ENCODE results near the gene CCR3.
"Not testable (repeated sequence)": the region's sequence is repeated elsewhere in the genome, so short reads cannot be mapped to it uniquely, and the experiment has no call there.

Gene CCR3

DNA sequence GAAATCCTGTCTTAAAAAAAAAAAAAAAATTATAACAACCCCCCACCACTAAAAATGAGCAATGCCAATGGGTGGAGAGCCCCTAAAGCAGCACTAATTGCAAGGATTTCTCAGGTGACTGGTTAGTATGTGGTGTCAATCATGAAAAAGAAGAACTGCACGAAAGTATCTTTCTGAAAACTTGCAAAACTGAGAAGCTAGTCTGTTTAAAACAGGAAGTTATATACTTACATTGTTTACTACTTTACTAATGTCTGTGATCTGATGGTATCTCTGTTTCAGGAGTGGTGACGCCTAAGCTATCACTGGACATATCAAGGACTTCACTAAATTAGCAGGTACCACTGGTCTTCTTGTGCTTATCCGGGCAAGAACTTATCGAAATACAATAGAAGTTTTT lies at the start of gene CCR3:
TSS of gene CCR3 (plus strand) at position 341 of the 400 bp plus-strand sequence. CDS start 22,699 bp downstream, outside the sequence.
- DNase-seq = peak; percentile 60 to 69

DNA sequence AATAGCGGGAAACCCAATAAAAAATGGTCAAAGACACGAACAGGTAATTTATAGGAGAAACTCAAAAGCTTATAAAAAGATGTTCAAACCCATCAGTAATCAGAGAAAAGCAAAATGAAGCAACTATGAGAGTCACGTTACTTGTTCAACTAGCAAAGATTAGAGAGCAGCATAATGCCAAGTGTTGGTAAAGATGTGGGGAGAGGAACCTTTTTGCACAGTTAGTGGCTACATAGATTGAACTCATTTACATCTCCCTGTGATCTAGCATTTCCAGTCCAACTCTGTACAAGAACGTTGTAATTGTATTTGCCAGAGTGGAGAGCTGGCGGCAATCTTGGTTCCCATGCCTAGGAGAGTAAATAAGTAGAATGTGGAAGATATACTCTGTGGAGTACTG lies 49.3 kb upstream of the CCR3 start:
- no peak for DNase-seq

- peak; percentile 93 to 95 for DNase-seq
These were observed 48.8 kb upstream of the CCR3 start for GRCh38 chr3:46193436-46193835.

DNA sequence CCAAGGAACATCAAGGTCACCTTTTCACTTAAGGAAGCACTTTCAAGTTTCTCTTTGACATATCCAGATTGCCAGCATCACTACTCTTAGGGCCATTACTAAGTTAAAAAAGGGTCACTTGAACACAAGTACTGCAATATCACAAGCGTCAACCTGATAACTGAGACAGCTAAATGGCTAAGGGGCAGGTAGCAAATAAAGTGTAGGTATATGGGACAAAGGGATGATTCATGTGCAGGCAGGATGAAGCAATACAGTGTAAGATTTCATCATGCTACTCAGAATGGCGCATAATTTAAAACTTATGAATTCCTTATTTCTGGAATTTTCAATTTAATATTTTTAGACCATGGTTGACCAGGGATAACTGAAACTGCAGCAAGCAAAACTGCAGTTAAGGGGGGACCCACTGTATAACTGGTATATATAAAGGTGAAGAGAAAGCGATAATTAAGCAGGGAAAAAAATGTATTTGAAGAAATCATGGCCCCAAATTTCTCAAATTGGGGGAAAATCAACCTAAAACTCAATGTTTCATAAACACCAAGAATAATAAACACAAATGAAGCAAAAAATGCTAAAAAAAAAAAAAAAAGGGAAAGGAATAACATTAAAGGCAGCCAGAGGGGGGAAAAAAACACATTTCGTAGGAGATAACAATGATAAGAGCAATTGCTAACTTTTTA lies 47.2 kb upstream of the CCR3 start:
- DNase-seq = no peak

DNA sequence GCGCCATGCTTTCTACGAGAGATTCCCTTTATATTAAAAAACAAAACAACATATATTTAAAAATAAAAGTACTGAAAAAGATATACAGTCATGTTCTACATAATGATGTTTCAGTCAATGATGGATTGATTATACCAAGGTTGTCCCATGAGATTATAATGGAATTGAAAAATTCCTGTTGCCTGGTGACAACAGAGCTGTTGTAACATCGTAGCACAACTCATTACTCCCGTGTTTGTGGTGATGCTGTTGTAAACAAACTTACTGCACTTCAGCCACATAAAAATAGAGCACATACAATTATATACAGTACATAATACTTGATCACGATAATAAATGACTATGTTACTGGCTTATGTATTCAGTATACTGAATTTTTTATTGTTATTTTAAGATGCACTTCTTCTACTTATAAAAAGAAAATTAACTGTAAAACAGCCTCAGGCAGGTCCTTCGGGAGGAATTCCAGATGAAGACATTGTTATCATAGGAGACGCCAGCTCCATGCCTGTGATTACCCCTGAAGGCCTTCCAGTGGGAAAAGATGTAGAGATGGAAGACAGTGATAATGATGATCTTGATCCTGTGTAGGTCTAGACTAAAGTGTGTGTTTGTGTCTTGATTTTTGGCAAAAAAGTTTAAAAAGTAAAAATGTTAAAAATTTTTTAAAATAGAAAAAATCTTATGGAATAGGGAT lies 45.9 kb upstream of the CCR3 start:
- no peak for DNase-seq

DNA sequence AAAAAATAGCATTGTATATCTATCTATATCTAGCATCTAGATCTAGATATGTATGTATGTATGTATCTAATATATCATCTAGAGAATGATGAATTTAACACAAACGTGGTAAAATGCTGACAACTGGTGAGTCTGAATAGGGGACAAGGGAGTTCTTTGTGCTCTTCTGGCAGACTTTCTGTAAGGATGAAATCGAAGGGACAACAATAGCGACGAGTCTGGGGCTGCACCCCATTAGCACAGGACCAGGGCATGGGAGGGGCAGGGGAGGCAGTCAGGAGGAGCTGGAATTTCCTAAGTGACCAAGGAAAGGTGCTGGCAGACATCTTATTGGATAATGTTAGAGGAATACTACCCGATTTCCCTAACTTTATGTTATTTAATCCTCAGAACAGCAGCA lies 42.0 kb upstream of the CCR3 start:
- DNase-seq = no peak

- no peak for DNase-seq
These were observed 41.5 kb upstream of the CCR3 start for GRCh38 chr3:46200790-46201189.

- DNase-seq = no peak
These were observed 39.7 kb upstream of the CCR3 start for GRCh38 chr3:46202535-46202934.

GRCh38 chr3:46203681-46204080 lies 38.6 kb upstream of the CCR3 start:
- DNase-seq = no peak

DNA sequence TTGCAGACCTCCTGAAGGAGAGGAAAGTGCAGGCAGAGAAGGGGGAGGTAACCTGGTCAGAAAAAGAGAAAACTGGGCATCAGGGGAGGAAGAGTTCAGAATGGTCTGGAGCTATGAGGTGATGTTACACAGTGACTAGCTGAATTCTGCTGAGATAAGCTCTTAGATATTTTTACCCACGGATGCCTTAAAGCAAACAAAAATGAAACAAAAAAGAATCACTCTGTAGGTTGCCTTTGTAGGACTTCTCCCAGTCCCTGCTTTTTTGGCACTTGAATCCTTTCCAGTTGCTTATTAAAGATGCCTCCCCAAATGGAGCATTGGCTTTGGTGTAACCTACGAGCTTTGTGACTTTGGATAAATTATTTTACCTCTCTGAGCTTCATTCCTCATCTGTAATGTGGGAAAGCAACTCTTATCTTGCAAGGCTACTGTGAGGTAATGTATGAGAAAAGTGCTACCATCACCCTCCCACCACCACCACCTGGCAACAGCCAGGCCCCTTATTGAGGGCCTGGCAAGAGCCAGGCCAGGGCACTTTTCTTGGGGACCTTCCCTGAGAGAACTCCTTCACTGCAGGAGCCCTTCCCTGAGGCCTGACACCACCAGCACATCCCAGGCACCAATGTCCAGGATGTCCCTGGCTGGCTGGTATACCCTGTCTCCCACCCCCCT lies 36.8 kb upstream of the CCR3 start:
- no peak for DNase-seq

GRCh38 chr3:46206282-46207015 lies 35.8 kb upstream of the CCR3 start:
- DNase-seq = no peak

- DNase-seq = not testable (repeated sequence)
These were observed 34.7 kb upstream of the CCR3 start for GRCh38 chr3:46207514-46207913.

DNA sequence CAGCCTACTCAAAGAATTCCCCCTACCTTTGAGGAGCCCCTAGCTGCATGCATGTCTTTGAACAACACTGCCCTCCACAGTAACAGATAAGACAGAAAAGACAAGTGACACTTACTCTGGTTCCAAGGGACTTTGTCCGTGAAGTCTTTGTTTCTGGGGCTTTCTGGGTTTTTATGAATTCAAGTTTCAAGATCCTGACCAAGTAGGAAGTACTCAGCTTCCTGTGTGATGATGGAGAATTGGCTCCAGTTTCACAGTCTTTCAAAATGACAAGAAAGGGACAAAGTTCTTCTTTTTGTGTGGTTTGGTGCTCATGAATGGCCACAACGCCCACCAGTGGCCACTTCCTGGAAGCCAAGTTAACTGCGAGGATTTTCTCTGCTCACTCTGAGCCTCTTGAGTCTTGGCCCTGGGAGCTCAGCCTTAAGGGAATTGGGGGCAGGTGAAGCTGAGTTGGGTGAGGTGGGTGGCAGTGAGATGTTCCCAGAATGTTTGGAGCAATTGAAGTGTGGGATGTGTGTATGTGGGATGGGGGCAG lies 34.0 kb upstream of the CCR3 start, which contains the start of gene CCR1:
TSS of gene CCR1 (minus strand) at position 147 of the 538 bp plus-strand sequence. CDS start 4,000 bp downstream, outside the sequence.
- DNase-seq = peak; percentile 96

DNA sequence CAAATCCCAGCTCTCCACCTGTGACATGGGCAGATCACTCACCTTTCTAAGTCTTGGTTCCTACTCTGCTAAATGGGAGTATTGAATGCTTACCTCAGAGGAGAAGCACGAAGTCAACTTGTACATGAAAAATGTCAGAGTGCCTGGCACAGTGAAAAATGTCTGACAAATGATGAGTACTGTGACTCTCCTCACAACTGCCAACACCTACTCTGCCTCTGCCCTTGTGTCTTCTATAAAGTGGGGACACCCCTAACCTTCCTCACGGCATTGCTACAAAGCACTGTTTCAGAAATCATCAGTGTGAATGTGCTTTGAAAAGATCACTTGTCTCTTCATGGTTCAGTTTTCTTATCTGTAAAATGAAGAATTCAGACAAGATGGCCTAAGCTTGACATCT lies 33.2 kb upstream of the CCR3 start:
- no peak for DNase-seq

DNA sequence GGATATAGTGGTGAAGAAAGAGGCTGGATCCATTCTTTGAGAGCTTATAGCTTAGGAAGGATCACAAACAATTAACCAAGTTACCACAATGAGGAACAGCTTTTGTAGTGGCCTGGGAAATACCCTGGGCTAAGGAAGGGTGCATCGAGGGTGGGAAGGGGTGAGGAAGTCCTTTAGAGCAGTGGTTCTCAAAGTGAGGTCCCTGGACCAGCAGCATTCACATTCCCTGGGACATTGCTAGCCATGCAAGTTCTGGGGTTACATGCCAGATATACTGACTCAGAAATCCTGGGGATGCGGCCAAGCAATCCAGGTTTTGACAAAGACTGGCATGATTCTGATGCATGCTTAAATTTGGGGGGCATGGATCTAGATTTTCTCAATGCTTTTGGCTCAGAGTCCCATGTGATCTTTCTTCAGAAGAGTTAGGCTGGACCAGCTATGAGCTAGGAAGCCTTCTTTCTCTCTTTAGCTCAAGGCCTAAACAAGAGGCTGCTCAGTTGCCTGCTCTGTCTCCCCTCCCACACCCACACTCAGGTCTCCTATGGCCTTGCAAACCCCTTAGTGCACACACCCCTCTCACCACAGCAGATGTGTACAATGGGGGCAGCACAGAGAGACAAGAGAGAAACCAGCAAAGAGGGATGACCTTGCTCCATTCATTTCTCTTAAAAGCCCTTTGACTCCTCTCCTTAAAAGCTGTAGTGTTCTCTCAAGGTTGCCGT lies 32.4 kb upstream of the CCR3 start:
- DNase-seq = no peak

GRCh38 chr3:46212101-46212500 lies 30.2 kb upstream of the CCR3 start:
- DNase-seq = peak in 1 of 2 experiments; percentile 17

DNA sequence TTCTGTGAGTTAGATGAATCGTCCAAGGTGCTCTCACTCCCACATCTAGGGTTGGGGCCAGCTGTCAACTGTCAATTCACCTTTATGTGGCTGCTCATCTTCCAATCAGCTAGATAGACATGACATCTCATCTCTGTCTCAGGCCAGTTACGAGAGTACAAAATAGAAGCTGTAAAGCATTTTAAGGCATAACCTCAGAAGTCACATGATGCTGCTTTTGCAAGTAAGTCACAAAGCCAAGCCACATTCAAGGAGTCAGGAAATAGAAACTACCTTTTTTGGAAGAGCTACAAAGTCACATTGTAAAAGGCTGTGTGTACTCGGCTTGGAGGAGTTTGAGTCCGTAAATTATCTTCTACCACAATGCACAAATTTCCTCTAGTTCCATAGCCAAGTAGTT lies 29.1 kb upstream of the CCR3 start:
- DNase-seq = peak; percentile 72 to 74

GRCh38 chr3:46214751-46215352 lies 27.4 kb upstream of the CCR3 start:
- peak; percentile 33 to 58 for DNase-seq

GRCh38 chr3:46215810-46216414 lies 26.3 kb upstream of the CCR3 start:
- DNase-seq = no peak

DNA sequence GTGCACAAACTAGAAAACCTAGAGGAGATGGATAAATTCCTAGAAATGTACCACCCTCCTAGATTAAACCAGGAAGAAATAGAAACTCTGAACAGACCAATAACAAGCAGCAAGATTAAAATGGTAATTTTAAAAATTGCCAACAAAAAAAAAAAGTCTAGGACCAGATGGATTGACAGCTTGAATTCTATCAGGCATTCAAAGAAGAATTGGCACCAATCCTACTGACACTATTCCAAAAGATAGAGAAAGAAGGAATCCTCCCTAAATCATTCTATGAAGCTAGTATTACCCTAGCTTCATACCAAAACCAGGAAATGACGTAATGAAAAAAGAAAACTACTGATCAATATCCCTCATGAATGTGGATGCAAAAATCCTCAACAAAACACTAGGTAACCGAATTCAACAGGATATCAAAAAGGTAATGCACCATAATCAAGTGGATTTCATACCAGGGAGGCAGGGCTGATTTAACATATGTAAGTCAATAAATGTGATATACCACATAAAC lies 24.0 kb upstream of the CCR3 start:
- no peak for DNase-seq

- peak; percentile 65 to 72 for DNase-seq
These were observed 20.9 kb upstream of the CCR3 start for GRCh38 chr3:46221391-46221790.
